MCF 10A (cell line): ENCODE results near the gene CERT1. TPM values are rescaled to one million over a fixed set of nuclear protein-coding genes. Genes with fewer than 3 reads are reported as not detected.

Experiments
- BruUV-seq: library from RNA; stranded (reverse); fragments of 400-500 nt; replicated peaks from 2 replicates; lab custom pipeline; 2021; lab: Mats Ljungman, UMichigan
- CTCF ChIA-PET: fragments of 300-600 bp; sonication (Branson Sonifier 250); formaldehyde crosslinking; extraction: SDS; loops from one replicate; lab custom pipeline; 2021; ENCODE audit warnings: antibody characterized with exemption, inconsistent platforms; lab: Yijun Ruan, JAX
- POLR2A ChIA-PET: fragments of 300-600, 350-650 bp; sonication (Branson Sonifier 250); formaldehyde crosslinking; extraction: SDS; loops from one replicate; lab custom pipeline; 2020; ENCODE audit warnings: antibody characterized with exemption, inconsistent platforms; lab: Yijun Ruan, JAX
- DNase-seq: peaks from one replicate; pipeline ENCODE4 v3.0.0-alpha.2; 2018; ENCODE audit not compliant: unreplicated experiment
- H3K27ac Mint-ChIP-seq: one replicate; pipeline ENCODE4 v1.8.0; 2022; ENCODE audit warnings: mild to moderate bottlenecking, low read depth, mixed read lengths; ENCODE audit not compliant: unreplicated experiment
- H3K27me3 Mint-ChIP-seq: one replicate; pipeline ENCODE4 v1.8.0; 2022; ENCODE audit warnings: mixed read lengths; ENCODE audit not compliant: insufficient read depth, unreplicated experiment
- H3K36me3 Mint-ChIP-seq: one replicate; pipeline ENCODE4 v1.8.0; 2022; ENCODE audit warnings: mild to moderate bottlenecking, moderate library complexity, mixed read lengths; ENCODE audit not compliant: insufficient read depth, unreplicated experiment
- H3K4me1 Mint-ChIP-seq: one replicate; pipeline ENCODE4 v1.8.0; 2022; ENCODE audit warnings: mixed read lengths; ENCODE audit not compliant: insufficient read depth, unreplicated experiment
- H3K4me3 Mint-ChIP-seq: one replicate; pipeline ENCODE4 v1.8.0; 2022; ENCODE audit warnings: mild to moderate bottlenecking, moderate library complexity, mixed read lengths; ENCODE audit not compliant: unreplicated experiment
- H3K9me3 Mint-ChIP-seq: one replicate; pipeline ENCODE4 v1.8.0; 2022; ENCODE audit warnings: mixed read lengths; ENCODE audit not compliant: unreplicated experiment
- intact Hi-C: fragments of 100-400 bp; cut with micrococcal nuclease; formaldehyde crosslinking; loops from 2 replicates; pipeline ENCODE4 v1.14.1; 2022
- total RNA-seq: library from RNA; stranded (reverse); gene quantifications from 2 replicates; pipeline ENCODE4 v1.2.3, GENCODE V29; 2022
- TF ChIP-seq, protein P1 (sequence below): fragments of 200-600 bp; IDR thresholded peaks from one replicate; pipeline ENCODE4 v1.8.0; 2022; ENCODE audit warnings: antibody characterized with exemption, mild to moderate bottlenecking; ENCODE audit not compliant: unreplicated experiment

Gene CERT1
- total RNA-seq, 1 experiment from 2014 or later = 19.6 TPM

DNA sequence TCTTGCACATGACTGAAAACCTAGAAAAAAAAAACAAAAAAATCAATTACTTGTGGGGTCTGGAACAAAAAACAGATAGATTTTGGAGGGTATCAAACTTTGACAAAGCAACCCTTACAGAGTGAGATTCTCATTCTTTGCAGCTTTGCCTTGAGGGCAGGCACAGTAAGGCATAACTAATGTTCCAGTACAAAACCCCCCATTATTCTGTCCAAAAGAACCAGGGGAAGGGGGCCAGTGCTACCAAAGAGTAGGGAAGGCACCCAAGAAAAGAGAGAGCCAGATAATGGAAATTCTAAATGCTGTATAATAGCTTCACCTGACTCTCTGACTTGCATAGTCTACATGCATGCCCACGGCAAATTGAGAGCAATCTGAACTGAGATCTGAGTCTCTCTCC lies 13.2 kb upstream of the CERT1 start:
- POLR2A ChIA-PET = interaction anchor here (0.9 kb wide), 1 partner anchor 9 kb away, joined by 3 read pairs; no protein-coding TSS in a partner anchor
- no peak for DNase-seq

DNA sequence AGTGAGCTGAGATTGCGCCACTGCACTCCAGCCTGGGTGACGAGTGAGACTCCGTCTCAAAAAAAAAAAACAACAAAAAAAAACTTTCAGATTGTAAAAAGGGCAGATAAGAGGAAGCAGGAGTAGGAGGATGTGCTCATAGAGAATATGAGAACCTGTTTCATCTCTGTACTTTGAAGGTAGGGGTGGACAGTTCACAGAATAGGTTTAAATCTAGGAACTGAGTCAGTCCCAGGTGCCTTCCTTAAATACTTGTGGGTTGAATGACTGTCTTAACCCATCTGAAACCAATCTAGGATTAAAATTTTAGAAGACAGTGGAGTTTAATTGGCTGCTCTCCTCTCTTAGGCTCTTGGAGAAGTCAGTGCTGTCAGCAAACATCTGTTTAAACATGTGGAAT lies 12.6 kb upstream of the CERT1 start:
- Mint-ChIP-seq H3K4me1 (peaks cover 14% of the 10 kb centered on the region), H3K36me3 (no peaks in the 10 kb centered on the region)
- CTCF ChIA-PET = interaction anchor here (0.6 kb wide), 1 partner anchor 224 kb away, joined by 3 read pairs; no protein-coding TSS in a partner anchor

More for the DNA sequence above, 13.2 kb upstream of the CERT1 start:
- CTCF ChIA-PET = interaction anchor here (0.5 to 0.6 kb wide), 2 partner anchors 224 to 650 kb away, joined by 3 read pairs; no protein-coding TSS in a partner anchor
- intact Hi-C loops = no loop called here
- Mint-ChIP-seq H3K4me3 (no peak overlapping the region), H3K36me3 (no peaks in the 10 kb centered on the region), H3K27me3 (no peaks in the 10 kb centered on the region), H3K9me3 (peaks cover 6% of the 10 kb centered on the region), H3K4me1 (peaks cover 8% of the 10 kb centered on the region), H3K27ac (no peak overlapping the region)
- TF ChIP-seq, protein P1, sequence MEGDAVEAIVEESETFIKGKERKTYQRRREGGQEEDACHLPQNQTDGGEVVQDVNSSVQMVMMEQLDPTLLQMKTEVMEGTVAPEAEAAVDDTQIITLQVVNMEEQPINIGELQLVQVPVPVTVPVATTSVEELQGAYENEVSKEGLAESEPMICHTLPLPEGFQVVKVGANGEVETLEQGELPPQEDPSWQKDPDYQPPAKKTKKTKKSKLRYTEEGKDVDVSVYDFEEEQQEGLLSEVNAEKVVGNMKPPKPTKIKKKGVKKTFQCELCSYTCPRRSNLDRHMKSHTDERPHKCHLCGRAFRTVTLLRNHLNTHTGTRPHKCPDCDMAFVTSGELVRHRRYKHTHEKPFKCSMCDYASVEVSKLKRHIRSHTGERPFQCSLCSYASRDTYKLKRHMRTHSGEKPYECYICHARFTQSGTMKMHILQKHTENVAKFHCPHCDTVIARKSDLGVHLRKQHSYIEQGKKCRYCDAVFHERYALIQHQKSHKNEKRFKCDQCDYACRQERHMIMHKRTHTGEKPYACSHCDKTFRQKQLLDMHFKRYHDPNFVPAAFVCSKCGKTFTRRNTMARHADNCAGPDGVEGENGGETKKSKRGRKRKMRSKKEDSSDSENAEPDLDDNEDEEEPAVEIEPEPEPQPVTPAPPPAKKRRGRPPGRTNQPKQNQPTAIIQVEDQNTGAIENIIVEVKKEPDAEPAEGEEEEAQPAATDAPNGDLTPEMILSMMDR = no peak
- no TSS peak for BruUV-seq

DNA sequence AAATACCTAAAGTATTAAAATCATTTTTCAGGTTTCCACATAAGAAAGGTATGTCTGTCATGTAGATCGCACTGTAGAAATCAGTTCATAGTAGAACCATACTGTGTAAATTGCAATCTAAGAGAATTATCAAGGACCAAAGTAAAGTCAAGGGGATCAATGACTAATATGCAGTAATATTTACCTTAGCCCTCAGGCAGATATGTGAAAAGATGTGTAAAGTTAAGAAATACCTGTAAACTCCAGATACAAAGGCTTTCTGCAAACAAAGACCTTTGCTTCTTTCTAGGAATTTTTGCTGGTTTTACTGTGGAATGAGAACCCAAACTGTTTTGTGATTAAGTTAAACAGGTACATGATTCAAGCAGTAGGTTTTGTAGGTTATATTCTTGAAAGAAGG lies 11.8 kb upstream of the CERT1 start:
- no peak overlapping the region for H3K27ac Mint-ChIP-seq

More for the DNA sequence above, 12.6 kb upstream of the CERT1 start:
- intact Hi-C loops = no loop called here
- H3K9me3 Mint-ChIP-seq = peaks cover 6% of the 10 kb centered on the region
- H3K27ac Mint-ChIP-seq = no peak overlapping the region
- H3K4me3 Mint-ChIP-seq = no peak overlapping the region
- BruUV-seq = no TSS peak
- POLR2A ChIA-PET = interaction anchor here (0.9 kb wide), 1 partner anchor 8 kb away, joined by 3 read pairs; no protein-coding TSS in a partner anchor
- TF ChIP-seq, protein P1 = no peak
- DNase-seq = no peak
- no peaks in the 10 kb centered on the region for H3K27me3 Mint-ChIP-seq

DNA sequence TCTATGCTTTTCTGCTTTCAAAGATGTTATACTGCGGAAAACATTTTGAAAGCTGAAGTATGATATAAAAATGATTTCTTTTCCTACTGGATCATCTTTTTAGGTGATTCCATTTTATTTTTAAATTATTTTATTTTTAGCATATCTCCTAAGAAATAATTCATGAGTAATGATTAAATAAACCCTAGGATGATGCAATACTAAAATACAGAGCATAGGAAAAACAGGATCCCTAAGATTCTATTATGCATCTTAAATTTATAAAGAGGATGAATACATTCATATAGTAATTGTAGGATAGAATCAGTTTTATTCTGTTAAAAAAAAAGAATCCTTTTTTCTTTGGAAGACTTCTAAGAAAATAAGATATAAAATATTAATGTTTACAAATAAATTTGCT lies 11.1 kb upstream of the CERT1 start:
- H3K36me3 Mint-ChIP-seq = no peaks in the 10 kb centered on the region
- DNase-seq = no peak
- peaks cover 6% of the 10 kb centered on the region for H3K9me3 Mint-ChIP-seq
- CTCF ChIA-PET = no interaction called here
- POLR2A ChIA-PET = interaction anchor here (3.8 kb wide), 1 partner anchor 11 kb away, joined by 30 read pairs; the partner anchor contains the start of genes CERT1 and POLK
- H3K27ac Mint-ChIP-seq = no peak overlapping the region
- TF ChIP-seq, protein P1 = no peak
- H3K4me1 Mint-ChIP-seq = peaks cover 17% of the 10 kb centered on the region
- BruUV-seq = no TSS peak
- no peak overlapping the region for H3K4me3 Mint-ChIP-seq
- no peaks in the 10 kb centered on the region for H3K27me3 Mint-ChIP-seq
- intact Hi-C loops = no loop called here

More for the DNA sequence above, 11.8 kb upstream of the CERT1 start:
- peak; percentile 16 for DNase-seq
- intact Hi-C loops = no loop called here
- ChIA-PET POLR2A (interaction anchor here (0.6 kb wide), 1 partner anchor 54 kb away, joined by 3 read pairs; no protein-coding TSS in a partner anchor), CTCF (no interaction called here)
- no TSS peak for BruUV-seq
- TF ChIP-seq, protein P1 = no peak
- peaks cover 6% of the 10 kb centered on the region for H3K9me3 Mint-ChIP-seq
- no peaks in the 10 kb centered on the region for H3K36me3 Mint-ChIP-seq
- H3K4me1 Mint-ChIP-seq = peaks cover 15% of the 10 kb centered on the region
- no peak overlapping the region for H3K4me3 Mint-ChIP-seq
- H3K27me3 Mint-ChIP-seq = no peaks in the 10 kb centered on the region
